NCI-H2081 (cell line): ENCODE data around the gene ZFHX3.

ENCODE experiments used
- DNase-seq, 2 experiments: peaks; one replicate each; lab custom pipeline; 2025; lab: John Stamatoyannopoulos, UW

The ZFHX3 gene

DNA sequence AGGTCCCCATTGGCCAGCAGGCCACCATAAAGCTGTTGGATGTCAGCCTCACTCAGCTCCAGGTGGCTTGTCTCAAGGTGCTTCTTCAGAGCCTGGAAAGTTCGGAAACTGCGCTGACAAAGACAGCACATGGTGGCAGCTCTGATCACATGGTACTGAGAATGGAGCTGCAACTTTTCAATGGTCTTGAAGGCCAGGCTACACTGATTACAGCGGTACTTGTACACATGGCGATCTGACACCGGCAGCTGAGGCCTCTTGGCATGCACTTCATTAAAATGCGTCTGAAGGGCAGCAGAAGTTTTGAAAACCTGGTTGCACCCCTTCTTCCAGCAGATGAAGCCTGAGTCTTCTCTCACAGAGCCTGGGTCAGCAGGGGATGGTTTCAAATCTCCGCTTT lies 249.7 kb downstream of the ZFHX3 start:
- DNase-seq = no peak

GRCh38 chr16:72797621-72798020 lies 250.3 kb downstream of the ZFHX3 start:
- DNase-seq = no peak

- DNase-seq = no peak
Measured at GRCh38 chr16:72796222-72796621, 251.7 kb downstream of the ZFHX3 start.

- DNase-seq = no peak
Measured at GRCh38 chr16:72794986-72795385, 252.9 kb downstream of the ZFHX3 start.

- DNase-seq = no peak
Measured at GRCh38 chr16:72794319-72794718, 253.6 kb downstream of the ZFHX3 start.

DNA sequence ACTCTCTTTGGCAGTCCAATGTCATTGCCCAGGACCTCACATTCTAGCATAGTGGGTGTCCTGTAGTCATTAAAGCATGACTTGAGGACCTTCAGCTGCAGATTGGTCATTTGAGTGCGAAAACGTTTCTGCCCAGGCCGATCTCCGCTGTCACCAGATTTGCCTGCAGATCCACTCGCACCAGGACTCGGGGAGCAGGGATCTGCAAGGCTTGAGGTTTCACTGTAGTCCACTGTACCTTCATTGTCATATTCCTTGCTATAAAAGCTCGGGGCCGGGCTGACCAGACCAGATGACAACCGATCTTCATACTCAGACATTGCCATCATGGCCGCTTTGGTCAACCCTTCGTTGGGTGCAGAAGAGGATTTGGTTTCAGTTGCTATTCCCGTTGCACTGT lies 254.2 kb downstream of the ZFHX3 start:
- DNase-seq = no peak

GRCh38 chr16:72793017-72793416 lies 254.9 kb downstream of the ZFHX3 start:
- DNase-seq = no peak

DNA sequence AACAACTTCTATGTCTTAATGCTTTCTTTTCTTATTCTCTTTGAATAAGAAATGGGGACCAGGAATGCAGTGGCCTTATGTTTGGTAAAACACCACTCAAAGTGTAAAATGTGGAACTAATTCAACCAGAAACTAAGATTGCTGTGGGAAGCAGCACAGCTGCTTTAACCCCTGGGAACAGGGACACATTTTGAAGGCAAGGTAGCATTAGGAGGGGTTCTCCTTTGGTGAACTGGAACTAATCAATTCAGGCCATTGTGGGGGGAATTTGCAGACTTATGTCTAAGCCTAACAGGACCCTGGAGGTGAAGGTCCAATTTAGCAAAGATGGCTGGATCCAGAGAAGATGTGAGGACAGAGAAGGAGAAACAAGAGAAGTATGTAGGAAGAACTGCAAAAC lies 256.1 kb downstream of the ZFHX3 start:
- no peak for DNase-seq

DNA sequence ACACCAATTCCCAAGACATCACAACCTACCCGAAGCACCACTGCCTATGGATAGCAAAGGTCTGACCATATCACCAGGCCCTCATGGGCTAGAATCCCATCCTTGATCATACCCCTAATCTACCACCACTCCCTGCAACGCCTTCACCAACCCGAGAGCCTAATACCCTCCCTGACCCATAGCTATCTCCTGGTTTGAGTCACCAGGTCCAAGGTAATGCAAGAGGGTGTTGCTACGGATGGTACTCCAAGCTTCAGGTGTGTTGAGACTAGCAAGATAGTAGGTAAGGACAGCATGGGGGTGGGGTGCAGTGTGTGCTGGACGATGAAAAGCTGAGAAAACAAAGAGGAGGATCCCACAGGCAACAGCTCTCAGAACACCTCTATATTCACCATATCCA lies 258.0 kb downstream of the ZFHX3 start:
- no peak for DNase-seq

GRCh38 chr16:72789465-72789864 lies 258.5 kb downstream of the ZFHX3 start:
- no peak for DNase-seq

DNA sequence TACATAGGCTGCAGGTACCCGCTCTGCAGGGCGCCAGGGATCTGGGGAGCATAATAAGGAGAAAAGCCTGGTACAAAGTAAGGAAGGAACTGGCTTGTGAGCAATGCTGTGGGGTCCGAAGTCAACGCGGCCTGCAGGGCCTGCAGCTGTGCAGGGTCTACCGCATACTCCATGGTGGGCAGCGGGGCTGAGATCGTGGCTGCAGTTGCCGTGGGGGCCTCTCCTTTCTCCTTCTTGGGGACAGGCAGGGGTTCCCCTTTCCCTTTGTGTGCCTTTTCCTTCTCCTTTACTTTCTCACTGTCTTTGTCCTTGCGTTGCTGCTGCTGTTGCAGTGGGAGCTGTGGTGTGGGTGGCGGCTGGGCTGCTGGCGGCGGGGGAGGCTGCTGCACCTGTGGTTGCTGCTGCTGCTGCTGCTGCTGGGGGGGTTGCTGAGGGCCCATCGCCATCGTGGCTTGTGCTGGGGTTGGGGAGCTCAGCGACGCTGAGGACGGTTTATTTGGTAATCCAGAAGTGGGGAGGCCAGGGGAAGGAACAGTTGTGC lies 259.6 kb downstream of the ZFHX3 start:
- no peak for DNase-seq

DNA sequence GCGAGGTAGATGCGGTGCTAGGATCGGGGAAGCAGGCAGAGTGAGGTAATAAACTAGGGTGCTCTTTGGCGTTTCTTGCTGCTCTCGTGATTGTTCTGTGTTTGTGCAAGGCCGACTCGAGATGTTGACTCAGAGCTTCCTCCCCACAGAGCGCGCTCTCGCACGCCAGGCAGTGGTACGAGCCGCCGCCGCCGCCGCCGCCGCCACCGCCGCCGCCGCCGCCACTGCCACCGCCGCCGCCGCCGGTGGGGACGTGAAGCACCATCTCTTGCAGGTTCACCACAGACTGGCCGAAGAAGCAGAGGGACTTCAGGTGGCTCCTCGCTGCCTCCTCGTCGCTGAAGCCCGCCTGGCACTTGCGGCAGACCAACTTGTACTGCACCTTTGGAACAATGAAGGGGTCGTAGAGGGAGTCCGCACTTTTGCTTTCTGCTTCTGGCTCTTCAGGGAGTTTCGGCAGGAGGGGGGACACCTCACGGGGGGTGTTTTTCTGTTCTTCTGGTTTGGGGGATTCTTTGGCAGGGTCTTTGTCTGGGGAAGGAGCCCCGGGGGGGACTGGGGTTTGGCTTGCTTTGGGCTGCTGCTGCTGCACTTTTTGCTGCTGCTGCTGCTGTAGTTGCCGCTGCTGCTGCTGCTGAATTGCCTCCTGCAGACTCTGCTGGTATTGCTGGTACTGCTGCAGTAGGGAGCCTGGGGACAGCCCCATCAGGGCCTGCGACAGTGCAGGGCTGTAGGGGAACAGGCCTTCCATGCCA lies 260.2 kb downstream of the ZFHX3 start:
- DNase-seq = no peak

- DNase-seq = no peak
Measured at GRCh38 chr16:72787130-72787513, 260.8 kb downstream of the ZFHX3 start.

- DNase-seq = no peak
Measured at GRCh38 chr16:72786606-72787005, 261.3 kb downstream of the ZFHX3 start.

- no peak for DNase-seq
Measured at GRCh38 chr16:72785886-72786285, 262.0 kb downstream of the ZFHX3 start.

GRCh38 chr16:72785171-72785570 lies 262.8 kb downstream of the ZFHX3 start:
- no peak for DNase-seq

DNA sequence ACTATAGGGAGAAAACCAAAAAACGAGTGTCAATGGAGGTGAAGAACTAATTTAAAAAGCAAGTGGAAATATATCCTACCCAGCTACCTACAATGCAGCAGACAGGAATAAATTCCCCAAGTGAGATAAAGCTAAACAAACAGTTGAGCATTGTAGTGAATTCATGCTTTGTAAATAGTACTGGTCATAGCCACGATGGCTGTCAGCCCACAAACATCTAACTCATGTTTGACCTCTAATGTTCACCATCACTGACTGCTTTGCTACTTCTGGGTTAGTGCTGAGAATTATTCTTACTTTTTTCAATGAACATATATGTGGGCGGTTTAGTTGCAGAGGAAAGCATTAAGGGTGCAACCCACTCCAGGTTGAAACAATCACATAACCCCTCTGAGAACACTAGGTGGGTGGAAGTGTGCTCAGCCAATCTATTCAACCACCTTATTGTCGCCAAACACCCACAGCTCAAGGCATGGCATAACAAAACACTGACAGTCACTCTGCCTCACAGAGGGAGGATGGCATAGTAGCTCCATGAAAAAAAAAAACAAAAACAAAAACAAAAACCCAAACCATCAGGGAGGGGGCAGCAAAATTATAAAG lies 264.1 kb downstream of the ZFHX3 start:
- DNase-seq = no peak

- DNase-seq = no peak
Measured at GRCh38 chr16:72769876-72770275, 278.1 kb downstream of the ZFHX3 start.

- DNase-seq = no peak
Measured at GRCh38 chr16:72768591-72768990, 279.3 kb downstream of the ZFHX3 start.

GRCh38 chr16:72766506-72766905 lies 281.4 kb downstream of the ZFHX3 start:
- no peak for DNase-seq

- peak in 1 of 2 experiments; percentile 30 for DNase-seq
Measured at GRCh38 chr16:72764015-72764654, 283.8 kb downstream of the ZFHX3 start.

- DNase-seq = no peak
Measured at GRCh38 chr16:72760581-72760980, 287.3 kb downstream of the ZFHX3 start.

DNA sequence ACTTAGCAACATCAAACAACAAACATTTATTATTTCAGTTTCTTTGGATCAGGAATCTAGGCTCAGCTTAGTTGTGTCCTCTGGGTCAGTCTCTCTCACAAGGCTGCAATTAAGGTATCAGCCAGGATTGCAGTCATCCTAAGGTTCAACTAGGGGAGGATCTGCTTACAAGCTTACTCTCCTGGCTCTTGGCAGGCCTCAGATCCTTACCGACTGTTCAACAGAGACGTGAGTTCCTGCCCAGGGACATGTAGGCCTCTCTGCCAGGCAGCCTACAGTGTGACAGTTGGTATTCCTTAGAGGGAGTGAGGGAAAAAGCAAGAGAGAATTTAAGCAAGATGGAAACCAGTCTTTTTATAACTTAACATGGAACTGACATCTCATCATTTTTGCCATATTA lies 294.0 kb downstream of the ZFHX3 start:
- no peak for DNase-seq
